ENCODE measurements around the gene MAJIN.

- no peak for TF ChIP-seq CTCF (IDR thresholded peaks at IDR 0.05; ENCODE audit: low read depth, low read length, missing input control)
- TF ChIP-seq REST (IDR thresholded peaks at IDR 0.05), result no peak
- TF ChIP-seq TAF1 (conservative IDR thresholded peaks at IDR 0.05), result no peak
- TF ChIP-seq EGR1 (IDR thresholded peaks at IDR 0.05; ENCODE audit: low read depth in 2 of 2), result no peak
- TF ChIP-seq RAD21 (IDR thresholded peaks at IDR 0.05), result no peak
- TF ChIP-seq MAX (IDR thresholded peaks at IDR 0.05), result no peak
- no peak for TF ChIP-seq ZBTB33 (IDR thresholded peaks at IDR 0.05)
- no peak for TF ChIP-seq YY1 (IDR thresholded peaks at IDR 0.05)
- TF ChIP-seq HNF4G (IDR thresholded peaks at IDR 0.05), result no peak
Observed at GRCh38 chr11:64902102-64902900, 69.6 kb downstream of the MAJIN start.

All from liver (tissue), 3 donors.